OCI-M2 (cell line): ENCODE data around the gene ARID1B.

Source experiments
- DNase-seq: peaks from one replicate; lab custom pipeline; 2025; ENCODE audit not compliant: unreplicated experiment; lab: John Stamatoyannopoulos, UW

ARID1B gene

DNA sequence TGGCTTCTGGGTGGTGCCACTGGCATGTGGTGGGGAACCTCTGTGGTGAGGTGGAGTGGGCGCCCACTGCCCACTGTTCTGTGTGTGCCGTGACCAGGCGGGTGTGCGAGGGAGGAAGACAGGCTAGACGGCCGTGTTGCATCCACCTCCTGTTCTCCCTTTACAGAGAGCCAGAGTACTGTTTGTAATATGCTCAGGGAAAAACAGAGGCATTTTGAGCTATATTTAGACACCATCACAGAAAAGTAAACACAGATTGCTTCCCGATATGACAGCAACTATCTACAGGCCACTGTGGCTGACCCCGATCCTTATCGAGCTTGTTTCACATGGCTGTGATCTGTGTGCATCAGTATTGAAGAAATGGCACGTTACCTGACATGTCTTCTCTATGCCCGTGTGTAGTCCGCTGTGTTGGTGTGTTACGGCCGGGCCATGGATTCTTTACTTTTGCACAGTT, 45.6 kb downstream of the ARID1B start:
- DNase-seq = no peak

DNA sequence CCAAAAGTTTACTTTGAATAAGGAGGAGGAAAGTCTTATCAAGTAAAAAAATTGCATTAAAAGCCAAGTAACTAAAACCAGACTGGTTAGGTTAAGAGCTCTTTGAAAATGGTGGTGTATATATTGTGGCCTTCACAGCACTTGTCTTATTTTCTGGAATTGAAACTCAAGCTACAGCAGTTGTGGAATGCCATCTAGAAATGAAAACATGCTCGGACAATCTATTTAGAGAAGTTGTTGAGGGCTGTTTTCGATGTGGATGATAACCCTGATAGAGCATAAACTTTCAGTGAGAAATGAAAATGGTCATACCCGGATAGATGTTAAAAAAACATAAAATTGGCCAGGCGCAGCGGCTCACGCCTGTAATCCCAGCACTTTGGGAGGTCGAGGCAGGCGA, 47.0 kb downstream of the ARID1B start:
- DNase-seq = no peak

DNA sequence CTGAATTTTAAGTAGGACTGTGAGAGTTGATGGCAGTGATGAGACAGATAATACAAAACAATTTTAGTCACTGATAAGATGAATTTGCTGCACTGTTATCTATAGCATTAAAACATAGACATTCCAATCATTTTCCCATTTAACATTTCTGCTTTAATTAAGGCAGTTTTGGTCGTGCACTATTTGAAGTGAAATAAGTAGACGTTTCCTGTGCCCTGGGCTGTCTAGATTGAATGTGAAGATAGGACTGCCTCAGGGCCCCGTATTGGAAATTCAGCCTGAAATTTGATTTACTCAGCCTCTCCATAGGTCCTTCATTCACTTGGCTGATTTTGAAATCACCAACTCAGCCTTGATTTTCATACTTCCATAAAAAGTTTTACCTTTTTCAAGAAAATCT, 48.3 kb downstream of the ARID1B start:
- DNase-seq = no peak

DNA sequence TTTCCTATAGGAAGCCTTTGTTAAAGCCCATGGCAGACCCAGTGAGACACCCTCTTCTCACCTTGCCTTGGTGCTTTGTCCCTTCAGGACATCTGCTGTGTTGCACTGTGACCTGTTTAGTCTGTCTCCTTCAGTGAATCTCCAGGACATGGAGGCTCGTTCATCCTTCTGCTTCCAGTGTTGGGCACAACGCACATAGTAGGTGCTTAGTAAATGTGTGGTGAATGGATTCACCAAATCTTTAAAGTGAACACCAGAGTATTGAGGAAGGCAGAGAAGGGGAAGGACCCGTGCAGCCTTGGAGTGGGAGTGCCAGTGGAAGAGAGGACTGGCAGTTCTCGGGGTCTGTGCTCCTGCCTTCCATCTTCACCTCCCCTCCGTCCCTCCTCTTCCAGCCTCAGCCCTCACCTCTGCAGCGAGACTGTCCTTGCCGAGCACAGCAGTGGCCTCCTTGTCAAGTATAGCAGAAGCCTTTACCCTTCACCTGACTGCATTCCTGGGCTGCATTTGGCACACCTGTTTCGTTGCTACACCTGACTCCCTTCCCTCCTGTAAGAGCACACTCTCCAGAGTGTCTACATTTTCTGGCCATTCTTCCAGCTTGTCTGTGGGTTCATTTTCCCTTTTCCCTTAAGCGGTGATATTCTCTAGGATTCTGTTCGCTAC, 49.2 kb downstream of the ARID1B start:
- no peak for DNase-seq

DNA sequence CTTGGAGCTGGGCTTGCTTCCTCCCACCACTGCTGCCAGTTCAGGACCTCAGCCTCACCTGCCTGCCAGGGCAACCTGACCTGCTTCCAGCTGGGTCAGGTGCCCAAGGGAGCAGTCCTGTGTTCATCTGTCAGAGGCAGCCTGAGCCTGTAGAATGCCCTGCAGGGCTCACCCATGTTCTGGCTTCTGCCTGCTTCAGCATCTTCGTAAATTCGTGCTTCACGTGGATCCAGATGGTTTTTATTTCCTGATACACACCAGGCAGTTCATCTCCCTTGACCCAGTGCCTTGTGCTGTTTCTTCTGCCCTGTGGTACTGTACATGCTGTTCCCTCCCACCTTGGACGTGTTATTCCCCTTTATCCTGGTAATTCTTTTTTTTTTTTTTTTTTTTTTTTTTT, 50.2 kb downstream of the ARID1B start:
- DNase-seq = no peak

DNA sequence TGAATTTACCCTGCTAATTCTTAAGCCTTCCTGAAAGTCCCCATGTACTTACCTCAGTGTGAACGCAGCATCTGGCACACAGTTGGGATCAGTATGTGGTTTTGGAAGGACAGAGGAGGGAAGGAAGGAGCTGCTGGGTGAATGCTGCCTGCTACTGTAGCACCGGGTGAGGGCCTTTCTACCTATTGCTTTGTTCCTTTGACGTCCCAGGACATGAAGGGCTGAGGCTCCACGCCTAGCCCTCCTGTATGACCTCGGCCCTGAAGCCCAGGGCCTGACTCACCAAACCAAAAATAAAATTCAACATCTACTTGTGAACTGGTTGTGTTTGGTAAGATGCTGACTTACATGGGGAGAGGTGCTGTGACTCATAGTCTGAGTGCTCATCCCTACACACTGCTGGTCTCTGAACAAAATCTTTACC, 51.1 kb downstream of the ARID1B start:
- no peak for DNase-seq

DNA sequence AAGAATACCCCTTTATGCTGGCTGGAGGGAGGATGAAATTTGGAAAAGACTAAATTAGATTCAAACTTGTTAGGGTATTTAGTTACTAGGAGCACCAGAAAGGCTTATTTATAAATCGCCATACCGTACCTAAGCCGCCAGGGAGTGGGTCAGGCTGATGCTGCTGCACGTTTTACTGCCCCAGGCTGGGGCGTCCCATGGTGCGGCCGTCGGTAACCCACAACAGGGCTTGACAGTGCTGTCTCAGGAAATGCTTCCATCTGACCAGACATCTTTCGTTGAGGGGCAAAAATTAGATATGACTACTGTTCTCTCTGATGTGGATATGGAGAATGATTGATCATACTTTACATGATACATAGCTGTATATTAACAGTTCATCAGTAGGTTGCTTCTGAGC, 52.9 kb downstream of the ARID1B start:
- DNase-seq = no peak

DNA sequence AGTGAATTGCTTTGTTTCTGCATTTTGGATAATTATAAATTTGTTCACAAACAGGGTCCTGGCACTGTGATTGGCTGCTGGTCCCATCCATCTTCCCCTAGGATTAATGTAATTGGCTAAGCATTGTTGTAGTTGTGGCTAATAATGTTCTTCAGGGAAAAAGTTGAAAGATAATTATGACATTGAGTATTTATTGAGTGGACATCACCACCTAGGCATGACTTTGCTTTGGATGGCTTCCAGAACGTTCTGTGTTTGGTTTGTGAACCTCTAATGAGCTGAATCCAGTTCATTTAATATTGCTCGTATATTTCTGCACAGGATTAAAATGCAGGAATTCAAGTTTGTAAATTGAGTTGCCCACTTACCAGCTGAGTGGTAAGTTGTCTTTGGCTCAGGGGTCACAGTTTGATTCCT, 55.1 kb downstream of the ARID1B start:
- DNase-seq = no peak

DNA sequence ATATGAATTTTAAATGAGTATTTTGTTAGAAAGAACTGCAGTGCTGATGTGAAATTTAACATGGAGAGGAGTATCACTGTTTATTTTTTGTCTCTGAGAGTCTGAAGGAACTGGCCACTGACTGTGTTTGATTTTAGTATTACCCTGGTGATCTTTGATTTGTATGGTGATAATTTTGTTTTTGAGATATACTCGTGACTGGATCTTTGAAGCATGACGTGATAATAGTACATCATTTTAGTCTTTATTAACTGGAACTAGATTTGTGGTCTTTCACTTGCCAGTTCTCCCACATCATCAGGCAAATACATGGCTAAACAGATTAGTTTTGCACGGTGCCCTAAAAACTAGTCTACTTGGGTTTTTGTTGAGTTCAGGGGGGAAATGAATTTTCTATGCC, 55.5 kb downstream of the ARID1B start:
- no peak for DNase-seq

DNA sequence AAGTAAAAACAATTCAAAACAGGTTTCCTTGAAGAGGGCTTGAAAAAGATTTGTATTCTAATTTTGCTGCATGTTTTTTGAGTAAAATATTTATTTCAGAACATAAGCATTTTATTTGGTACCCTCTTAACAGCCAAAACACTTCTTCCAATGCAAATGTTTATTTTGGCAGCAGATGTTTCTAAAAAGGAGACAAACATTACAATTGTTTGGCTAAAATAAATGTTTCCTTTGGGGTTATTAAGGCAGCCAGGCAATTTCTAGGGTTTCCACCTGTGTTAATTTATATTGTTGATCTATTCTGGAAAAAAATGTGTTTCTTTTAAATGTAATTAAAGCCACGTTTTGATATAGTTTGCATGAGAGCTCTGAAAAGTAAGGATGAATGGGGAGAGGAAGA, 56.6 kb downstream of the ARID1B start:
- no peak for DNase-seq

DNA sequence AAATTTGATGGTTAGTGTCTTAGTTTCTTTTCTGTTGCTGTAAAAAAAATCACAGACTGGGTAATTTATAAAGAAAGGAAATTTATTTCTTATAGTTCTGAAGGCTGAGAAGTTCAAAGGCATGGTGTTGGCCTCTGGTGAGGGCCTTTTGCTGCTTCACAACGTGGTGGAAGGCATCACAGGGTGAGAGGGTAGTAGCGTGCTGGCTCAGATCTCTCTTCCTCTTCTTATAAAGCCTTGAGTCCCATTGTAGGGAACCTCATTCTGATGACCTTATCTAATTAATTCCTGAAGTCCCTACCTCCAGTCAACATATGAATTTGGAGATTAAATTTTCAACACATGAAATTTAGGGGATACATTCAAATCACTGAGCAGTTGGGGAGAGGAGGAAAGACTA, 62.0 kb downstream of the ARID1B start:
- no peak for DNase-seq

DNA sequence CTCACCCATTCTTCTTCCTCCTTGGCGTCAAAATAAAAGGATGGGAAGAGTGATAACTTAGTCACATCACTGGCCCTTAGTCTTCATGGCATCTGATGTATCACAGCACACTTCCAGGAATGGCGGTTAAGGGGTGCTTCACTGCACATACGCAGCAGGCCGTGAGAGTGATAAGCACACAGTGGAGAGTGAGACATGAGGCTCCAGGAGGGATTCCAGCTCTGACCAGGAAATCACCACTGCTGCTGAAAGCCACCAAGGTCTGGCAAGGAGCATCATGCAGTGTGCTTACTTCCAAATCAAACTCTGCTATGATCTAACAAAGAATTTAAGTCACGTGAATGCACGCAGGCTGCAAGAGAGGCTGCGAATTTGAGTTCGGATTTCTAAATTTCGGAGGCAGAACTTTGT, 62.4 kb downstream of the ARID1B start:
- no peak for DNase-seq

DNA sequence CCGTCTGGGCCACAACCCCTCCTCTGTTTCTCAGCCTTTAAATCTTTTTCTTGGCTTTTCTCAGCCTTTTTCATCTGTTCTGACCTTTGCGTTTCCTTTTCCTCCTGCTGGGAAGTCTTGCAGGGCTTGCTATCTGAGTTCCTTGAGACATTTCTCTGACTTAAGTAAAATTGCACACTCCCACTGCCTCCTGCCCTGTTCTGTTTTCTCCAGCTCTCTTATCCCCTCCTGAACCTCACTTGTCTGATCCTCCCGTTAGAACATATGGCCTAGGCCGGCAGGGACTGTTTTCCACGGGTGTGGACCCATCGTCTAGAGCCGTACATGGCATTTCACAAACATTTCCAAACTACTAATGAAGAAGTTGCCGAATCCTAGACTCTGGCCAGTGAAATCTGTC, 63.0 kb downstream of the ARID1B start:
- no peak for DNase-seq

DNA sequence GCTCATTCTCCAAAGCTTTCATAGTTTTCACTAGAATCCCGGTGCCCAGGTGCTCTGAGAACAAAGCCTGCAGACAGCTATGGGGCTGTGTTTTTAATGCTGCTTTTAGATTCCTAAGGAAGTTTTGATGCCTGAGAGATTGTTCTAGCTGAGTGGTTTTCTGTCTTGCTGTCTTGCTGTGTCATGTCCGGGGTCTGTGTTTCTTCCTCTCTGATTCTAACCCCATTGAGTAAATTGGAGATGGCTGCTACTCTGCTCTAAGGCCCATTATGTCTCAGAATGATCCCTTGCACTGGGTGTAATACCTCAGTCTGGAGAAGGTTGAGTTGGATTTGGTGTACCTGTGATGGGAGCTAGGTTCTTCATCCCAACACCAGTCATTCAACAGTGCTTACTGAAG, 63.4 kb downstream of the ARID1B start:
- no peak for DNase-seq

DNA sequence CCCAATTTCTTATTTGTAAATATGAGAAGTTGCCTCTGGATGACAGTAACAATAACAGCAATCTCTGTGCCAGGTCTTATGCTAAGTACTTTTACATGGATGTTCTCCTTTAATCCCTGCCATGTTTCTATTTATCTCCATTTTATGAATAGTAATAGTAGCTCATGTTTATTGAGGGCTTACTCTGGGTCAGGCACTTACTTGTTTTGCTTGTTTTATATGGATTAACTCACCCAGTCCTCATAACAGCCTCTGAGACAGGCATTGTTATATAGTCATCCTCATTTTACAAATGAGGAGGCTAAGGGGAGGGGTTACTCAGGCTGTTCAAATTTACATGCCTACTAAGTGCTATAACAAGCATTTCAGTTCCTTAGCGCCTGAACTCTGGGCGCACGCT, 64.3 kb downstream of the ARID1B start:
- no peak for DNase-seq

DNA sequence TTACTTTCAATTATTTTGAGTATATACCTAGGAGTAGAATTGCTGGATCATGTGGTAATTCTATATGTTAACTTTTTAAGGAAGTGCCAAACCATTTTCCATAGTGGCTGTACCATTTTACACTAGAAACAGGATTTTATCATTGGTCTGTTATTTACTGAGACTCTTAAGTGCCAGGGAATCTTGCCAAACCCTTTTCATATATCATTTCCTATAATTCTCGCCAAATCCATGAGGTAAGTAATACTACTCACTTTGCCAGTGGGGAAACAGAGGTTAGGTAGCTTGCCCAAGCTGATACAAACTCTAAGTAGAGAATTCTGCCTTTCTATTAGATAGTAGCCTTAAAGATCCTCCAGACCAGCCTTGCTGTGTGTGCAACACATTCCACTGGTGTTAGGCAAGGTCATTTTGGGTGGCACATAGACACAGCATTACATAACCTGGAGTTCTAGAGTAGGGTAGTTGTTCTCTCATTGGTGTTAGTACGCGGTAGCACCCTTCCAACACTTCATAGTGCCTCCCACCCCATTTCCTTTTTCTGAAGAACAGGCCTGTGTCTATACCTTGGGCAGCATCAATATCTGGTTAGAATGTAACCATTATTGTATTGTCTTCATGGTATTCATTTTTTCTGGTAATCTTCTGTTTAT, 65.5 kb downstream of the ARID1B start:
- no peak for DNase-seq

DNA sequence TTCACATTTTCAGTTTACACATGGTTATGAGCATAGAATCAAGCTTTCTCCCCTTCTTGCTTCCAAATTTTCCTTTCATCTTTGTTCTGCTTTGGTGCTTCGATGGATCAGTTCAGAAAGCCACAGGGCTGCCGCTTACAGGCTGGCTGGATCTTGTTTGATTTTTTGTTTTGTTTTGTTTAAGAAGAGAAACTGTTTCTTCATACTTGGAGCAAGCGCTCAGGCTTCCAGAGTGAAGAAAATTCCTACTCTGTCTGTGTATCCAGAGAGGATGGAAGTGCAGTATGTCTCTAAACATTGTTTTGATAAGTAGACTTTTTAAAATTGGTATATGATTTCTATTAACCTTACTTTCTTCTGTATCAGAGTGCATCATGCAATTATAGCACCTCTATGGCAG, 66.9 kb downstream of the ARID1B start:
- DNase-seq = no peak

DNA sequence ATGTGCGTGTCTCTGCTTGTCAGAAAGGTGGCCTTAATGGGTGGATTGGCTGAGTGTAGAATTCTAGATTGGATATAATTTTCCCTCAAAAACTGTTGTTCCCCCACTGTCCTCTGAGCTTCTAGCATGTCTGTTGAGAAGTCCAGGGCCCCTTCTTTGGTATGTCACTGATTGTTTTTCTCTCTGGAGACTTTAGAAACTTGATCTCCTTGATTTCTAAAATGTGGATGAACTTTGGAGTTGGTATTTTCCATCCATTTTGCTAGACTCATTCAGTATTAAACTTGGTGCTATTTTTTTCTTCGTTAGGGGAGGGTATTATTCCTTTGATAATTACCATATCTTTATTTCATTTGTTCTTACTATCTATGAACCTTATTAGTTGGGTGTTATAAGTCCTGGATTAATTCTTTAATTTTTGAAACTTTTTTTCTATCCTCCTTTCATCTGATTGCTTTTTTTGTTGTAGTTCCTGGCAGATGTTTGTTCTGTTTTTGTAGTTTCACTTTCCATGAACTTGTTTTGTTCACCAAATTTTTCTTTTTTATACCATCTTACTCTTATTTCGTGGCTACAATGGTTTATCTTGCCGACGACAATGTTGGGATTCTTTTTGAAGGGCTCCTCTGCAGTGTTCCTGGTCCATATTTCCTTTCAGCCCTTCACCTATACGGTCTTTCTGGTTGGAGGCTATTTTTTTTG, 68.4 kb downstream of the ARID1B start:
- DNase-seq = no peak

DNA sequence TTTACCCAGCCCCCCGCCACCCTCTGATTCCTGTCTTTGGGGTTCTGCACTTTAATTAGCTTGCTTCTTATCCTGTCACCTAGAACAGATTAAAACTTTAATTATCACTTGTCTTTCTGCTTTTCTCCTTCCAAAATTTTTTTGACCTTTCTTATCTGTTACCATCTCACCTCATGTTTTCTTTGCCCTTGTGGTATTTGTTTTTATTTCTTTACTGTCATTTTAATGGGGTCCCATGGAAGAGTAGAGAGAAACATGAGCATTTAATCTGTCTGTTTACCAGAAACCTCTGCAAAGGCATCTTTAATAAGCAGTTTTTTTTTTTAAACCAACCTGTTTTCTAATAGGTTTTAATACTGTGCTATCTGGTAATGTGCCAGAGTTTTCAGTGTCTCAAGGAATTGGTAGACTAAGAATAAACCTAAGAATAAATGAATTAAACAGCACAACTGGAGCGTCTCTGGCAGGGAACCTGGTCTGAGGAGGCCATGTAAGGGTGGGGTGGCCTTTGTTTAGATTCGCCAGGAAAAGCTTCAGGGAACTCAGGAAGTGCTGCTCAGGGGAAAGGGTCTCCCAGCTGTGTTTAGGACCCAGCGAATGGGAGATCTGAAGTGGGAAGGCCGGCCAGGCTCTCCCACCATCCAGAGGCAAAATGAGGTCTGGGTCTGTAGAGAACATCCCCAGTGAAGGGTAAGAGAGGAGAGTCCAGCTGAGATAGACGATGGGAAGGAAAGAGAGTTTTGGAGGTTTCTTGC, 69.8 kb downstream of the ARID1B start:
- DNase-seq = no peak

DNA sequence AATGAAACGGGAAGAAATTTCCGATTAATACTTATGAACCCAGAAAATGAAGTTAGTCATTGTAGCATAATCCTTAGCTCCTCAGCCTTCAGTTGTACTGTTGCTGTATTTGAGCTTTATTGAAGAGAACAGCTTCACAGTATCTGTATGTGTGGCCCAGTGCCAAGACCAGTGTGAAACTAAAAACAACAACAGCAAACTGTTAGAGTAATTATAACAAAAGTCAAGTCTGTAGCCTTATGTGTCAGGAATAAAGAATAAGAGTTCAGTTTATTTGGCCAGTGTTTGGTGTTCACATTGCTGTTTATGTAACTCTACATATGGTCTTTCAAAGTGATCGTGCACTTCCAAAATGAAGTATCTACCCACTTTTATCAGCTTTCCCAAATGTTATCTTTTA, 70.9 kb downstream of the ARID1B start:
- DNase-seq = no peak

DNA sequence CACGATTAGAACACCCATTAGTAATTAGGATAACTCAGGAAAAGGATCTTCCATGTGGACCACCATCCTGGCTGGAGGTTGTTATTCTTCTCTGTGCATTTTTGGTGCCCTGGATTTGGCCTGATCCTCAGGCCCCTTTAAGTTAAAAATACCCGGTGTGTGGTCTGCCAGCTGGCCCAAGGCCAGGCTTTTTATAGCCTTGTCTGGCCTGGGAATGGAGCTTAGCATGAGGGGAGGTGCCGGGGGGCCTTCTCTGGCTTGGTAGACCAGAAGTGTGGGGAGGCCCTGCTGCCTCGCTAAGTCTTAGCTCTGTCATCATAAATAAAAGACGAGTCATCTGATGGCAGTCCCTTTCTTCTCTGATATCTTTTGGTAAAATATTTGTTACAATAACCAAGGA, 71.4 kb downstream of the ARID1B start:
- no peak for DNase-seq

DNA sequence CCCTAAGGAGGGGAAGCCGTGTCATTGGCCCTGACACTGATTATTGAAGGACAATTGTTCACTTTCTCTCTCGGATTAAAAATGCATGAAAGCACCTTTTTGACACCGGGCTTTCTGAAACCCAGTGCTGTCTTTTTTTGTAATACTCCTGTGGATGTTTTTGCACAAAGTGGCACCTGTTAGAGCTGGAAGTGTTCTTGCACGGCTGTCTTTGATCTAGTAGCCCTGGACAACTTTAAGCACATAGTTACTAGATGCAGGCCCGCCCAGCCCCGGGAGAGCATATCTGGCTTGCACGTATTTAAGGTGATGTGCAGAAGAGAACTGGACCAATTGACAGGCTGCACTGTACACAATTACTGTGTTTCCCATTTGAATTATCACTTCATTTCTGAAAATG, 72.6 kb downstream of the ARID1B start:
- no peak for DNase-seq
